Measurements from ENCODE around the gene STARD6.

DNA sequence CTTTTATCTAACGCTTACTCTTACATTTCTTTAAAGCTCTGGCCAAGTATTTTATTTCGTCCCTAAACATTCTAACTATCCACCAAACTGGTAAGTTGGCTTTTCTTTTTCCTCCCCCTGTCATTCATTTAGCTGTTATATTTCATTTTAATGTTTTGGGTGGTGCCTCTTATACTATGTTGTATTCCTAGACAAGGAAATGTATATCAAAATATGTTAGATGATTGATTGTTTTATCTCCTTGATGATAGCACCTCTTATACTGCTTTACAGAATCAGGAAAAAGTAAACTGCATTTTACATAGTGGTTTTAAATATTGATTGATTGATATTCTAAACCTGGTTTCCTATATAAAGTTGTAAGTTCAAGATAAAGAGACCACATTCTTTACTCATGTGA lies 24.0 kb upstream of the STARD6 start:
- TF ChIP-seq EZH2 (IDR thresholded peaks at IDR 0.05) (no peak), POLR2AphosphoS5 (IDR thresholded peaks at IDR 0.05; ENCODE audit: borderline replicate concordance, low read depth, low read length) (no peak), FOXP2 (optimal IDR thresholded peaks at IDR 0.05; ENCODE audit: control extremely low read depth, extremely low read length, insufficient read depth) (no peak)
